Ureter (tissue), 1 donor: ENCODE results near the gene USP21. TPM values are rescaled to one million over a fixed set of nuclear protein-coding genes. Genes with fewer than 3 reads are reported as not detected.

Experiments
- DNase-seq: peaks from one replicate; pipeline ENCODE4 v3.0.0-alpha.2; 2020; ENCODE audit warnings: low spot score
- total RNA-seq: library from RNA; stranded (reverse); gene quantifications from one replicate; pipeline ENCODE4 v1.2.4, GENCODE V29; 2023
- donor health status: DM: yes; HTN: yes; CAD: no.

The USP21 gene
- total RNA-seq, 1 donor from 2014 or later, result 29.1 TPM

- no peak for DNase-seq
Observed at GRCh38 chr1:161171696-161172095, 12.4 kb downstream of the USP21 start.

GRCh38 chr1:161172349-161172748 lies 13.0 kb downstream of the USP21 start:
- no peak for DNase-seq

DNA sequence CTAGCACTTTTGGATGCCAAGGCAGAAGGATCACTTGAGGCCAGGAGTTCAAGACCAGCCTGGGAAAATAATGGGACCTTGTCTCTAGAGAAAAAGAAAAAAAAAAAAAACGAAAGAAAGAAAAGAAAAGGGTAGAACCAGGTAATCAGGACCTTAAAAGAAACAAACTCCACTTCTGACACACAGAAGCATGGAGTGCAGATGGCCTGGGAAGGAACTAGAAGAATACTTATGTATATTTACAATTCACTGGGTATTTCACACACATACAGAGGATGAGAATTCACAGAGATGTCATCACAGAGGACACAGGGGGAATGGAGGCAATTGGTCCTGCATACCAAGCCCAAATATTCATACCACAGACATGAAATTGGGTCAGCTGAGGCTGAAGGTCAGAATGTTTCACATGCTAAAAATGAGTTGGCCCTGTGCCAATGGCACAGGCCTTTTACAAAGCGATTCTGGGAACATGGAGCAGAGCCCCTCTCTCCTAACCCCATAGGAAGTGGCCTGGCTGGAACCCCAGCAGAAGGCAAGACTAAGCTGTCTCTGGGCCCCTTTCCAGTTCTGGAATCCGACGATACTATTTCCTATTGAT lies 13.6 kb downstream of the USP21 start:
- DNase-seq, result no peak

DNA sequence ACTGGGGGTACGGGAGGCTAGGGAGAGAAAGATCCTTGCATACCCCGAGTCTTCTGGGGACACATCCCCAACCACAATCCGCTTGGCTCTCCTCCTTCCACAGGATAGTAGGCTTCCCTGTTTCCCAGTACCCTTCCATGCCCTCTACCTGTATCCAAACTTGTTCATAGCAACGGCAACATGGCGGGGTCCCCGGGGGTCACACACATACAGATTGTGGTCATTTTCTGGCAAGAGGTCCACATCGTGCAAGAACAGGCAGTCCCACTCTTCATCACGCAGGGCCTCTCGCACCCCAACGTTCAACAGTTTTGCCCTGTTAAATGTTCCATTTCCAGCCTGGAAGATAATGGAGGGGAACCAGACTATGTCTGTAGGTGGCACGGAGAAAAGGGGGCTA lies 14.4 kb downstream of the USP21 start:
- no peak for DNase-seq

- DNase-seq, result no peak
Observed at GRCh38 chr1:161174911-161175310, 15.6 kb downstream of the USP21 start.

DNA sequence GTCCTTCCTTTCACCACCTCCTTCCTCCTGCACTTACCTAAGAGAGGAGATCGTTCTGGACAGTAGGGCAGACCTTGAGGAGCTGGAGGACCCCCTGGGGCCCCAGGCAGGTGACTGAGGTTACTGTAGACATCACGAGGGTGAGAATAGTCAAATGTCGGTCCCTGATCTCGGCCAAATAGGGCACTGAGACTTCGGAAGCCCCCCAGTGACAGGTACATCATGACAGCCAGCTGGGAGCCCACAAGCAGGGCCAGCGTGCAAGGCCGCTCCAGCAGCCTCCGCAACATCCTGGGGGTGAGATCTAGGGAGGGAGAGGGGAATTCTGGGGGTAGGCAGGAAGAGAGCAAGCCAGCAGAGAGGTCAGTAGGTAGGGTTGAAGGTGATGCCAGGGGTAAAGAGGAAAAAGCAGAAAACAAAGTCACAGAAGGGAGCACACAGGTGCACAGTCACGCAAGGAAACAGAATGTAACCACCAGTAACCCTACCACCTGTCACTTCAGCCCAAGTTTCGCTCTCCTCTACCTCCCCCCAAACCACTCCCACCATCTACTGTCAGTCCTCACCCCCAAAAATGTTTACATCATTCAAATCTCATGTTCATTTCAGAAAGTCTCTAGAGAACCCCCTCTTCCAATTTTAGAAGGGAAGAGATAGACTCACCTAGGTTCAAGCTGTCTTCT lies 16.6 kb downstream of the USP21 start:
- no peak for DNase-seq

DNA sequence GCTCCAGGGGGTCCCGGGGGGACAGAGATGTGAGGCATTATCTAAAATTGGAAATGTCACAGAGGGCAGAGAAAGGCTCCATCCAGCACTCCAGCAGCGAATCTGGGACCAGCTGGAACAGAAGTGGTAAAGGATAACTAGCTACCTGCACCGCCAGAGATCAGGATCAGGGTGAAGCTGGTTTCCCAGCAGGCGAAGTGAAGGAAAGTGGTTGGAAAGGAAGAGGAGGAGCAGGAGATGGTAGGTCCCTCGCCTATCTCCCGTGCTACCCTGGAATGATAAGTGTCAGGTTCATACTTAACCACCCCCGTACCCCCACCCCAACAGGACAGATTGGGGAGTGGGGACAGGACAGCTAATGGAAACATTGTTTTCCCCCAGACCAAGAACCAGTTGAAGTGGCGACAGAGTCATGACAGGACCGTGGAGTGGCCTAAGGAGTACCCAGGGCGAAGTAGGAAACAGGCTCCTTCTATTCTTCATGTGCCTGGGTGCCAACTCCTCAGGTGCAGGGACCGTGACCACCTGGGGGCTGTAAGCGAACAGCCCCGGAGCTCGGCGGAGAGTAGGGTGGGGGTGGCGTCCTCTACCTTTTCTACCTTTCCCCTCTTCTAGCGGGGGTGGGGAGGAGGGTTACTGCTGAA lies 17.3 kb downstream of the USP21 start:
- DNase-seq, result no peak

DNA sequence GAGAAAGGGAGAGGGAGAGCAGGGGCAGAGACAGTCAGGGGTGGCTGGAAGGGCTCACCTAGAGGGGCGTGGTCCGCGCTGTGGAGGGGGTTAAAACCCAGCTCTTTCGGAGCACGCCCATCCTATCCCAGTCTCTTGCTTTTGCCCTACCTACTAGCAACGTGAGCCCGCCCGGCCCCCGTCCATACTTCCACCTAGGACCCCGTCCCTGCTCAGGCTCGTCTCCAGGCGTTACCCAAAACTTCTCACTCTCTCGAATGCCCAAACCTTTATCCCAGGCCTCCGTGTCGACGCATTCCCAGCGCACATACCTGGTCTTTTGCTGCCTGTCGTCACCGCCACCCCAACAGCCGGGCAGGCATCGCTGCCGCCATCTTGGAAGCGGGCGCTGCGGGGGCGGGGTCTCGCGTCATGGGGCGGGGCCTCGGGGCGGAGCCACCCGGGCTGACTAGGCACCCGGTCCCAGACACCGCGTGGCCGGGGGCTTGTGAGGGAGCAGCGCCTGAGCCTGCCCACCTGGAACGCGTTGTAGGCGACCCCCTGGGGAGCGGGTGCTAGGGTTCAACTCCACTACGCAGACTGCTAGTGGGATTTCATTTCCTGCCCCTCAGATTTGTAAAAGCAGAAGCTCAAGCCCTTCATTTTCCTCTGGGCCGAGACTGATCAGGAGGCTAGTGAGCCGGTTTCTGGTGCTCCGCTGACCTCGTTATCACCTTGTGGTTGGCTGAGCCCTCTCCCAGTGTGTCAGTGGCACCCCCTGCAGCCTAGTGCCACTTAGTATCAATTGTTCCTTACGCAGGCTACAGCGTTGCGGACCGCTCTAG lies 18.0 kb downstream of the USP21 start, which contains the start of gene B4GALT3:
Gene B4GALT3 (minus strand): TSS at position 396 of the 824 bp plus-strand sequence. CDS start 1,447 bp downstream, outside the sequence.
- peak; percentile 94 for DNase-seq

GRCh38 chr1:161177936-161178244 lies 18.6 kb downstream of the USP21 start:
- DNase-seq, result no peak

- DNase-seq, result no peak
Observed at GRCh38 chr1:161179698-161180097, 20.4 kb downstream of the USP21 start.

DNA sequence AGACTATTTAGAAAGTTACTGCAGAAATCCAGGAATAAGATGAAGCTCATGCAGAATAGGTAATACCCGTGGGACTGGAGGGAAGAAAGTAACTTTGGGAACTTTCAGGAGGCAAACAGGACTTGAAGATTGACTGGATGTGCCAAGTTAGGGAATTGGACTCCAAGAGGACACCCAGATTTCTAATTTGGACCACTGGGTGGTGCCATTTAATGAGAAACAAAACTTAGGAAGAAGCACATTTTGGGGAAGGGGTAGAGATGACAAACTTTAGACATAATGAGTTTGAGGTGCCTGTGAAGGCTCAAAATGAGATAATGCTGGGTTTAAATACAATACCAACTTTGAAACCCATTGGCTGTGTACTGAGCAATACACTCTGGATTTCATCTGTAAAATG lies 21.3 kb downstream of the USP21 start:
- no peak for DNase-seq

- DNase-seq, result no peak
Observed at GRCh38 chr1:161182214-161182613, 22.9 kb downstream of the USP21 start.

DNA sequence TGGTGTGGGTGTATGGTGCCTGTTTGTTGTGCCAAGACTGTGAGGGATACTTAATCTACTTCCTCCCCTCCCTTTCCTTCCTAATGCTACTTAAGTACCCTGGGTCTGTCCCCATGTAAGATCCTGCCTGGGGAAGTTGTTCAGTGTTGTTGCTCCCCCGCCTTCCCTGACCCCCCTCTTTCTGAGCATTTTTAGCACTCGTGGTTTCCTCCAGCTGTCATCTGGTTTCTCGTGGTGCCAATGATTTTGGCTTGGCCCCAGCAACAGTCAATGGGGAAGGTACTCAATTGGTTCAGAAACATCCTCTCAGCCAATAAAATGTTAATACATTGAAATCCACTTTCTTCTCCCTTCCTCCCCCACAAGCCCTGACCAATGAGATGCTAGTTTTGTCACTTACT lies 26.0 kb downstream of the USP21 start:
- no peak for DNase-seq

GRCh38 chr1:161185732-161186311 lies 26.5 kb downstream of the USP21 start:
- no peak for DNase-seq

- DNase-seq, result no peak
Observed at GRCh38 chr1:161187311-161187710, 28.0 kb downstream of the USP21 start.

- no peak for DNase-seq
Observed at GRCh38 chr1:161188381-161188780, 29.1 kb downstream of the USP21 start.

- DNase-seq, result no peak
Observed at GRCh38 chr1:161189036-161189435, 29.7 kb downstream of the USP21 start.

GRCh38 chr1:161190962-161191521 lies 31.7 kb downstream of the USP21 start:
- DNase-seq, result no peak

DNA sequence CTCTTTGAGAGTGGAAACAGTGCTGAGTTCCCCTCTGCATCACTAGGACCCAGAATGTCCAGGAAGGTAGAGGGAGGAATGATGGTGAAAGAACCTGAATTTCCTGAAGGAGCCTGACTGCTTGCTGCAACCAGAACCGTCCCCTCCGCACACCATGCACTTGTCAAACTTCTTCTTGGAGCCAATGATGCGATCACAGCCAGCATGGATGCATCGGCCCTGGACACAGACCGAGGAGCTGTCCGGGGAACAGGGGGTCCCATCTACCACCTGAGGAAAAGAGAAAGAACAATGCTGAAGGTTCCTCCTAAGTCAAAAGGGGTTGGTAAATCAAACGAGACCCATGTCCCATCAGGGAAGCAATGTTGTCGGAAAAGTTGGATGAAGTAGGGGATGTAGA lies 32.7 kb downstream of the USP21 start:
- no peak for DNase-seq

- DNase-seq, result no peak
Observed at GRCh38 chr1:161192476-161193465, 33.5 kb downstream of the USP21 start.
